Measurements from ENCODE around the gene MAD1L1.

Gene MAD1L1

GRCh38 chr7:2122651-2123050 is 110.1 kb downstream of the MAD1L1 start:
- DNase-seq (ENCODE audit: extremely low read depth in 1 of 2, low read depth in 1 of 2) = no peak

GRCh38 chr7:2120841-2121830 is 111.6 kb downstream of the MAD1L1 start:
- DNase-seq (ENCODE audit: extremely low read depth in 1 of 2, low read depth in 1 of 2) = no peak

- DNase-seq (ENCODE audit: extremely low read depth in 1 of 2, low read depth in 1 of 2) = no peak
Measured at GRCh38 chr7:2120251-2120660, 112.5 kb downstream of the MAD1L1 start.

- no peak for DNase-seq (ENCODE audit: extremely low read depth in 1 of 2, low read depth in 1 of 2)
Measured at GRCh38 chr7:2118630-2119190, 114.0 kb downstream of the MAD1L1 start.

GRCh38 chr7:2118056-2118455 is 114.7 kb downstream of the MAD1L1 start:
- DNase-seq (ENCODE audit: extremely low read depth in 1 of 2, low read depth in 1 of 2) = no peak

GRCh38 chr7:2117646-2118045 is 115.1 kb downstream of the MAD1L1 start:
- DNase-seq (ENCODE audit: extremely low read depth in 1 of 2, low read depth in 1 of 2) = no peak

- no peak for DNase-seq (ENCODE audit: extremely low read depth in 1 of 2, low read depth in 1 of 2)
Measured at GRCh38 chr7:2116989-2117591, 115.7 kb downstream of the MAD1L1 start.

GRCh38 chr7:2116448-2116810 is 116.3 kb downstream of the MAD1L1 start:
- DNase-seq (ENCODE audit: extremely low read depth in 1 of 2, low read depth in 1 of 2) = no peak

- no peak for DNase-seq (ENCODE audit: extremely low read depth in 1 of 2, low read depth in 1 of 2)
Measured at GRCh38 chr7:2115760-2116447, 116.8 kb downstream of the MAD1L1 start.

GRCh38 chr7:2114926-2115759 is 117.6 kb downstream of the MAD1L1 start:
- DNase-seq (ENCODE audit: extremely low read depth in 1 of 2, low read depth in 1 of 2) = no peak

GRCh38 chr7:2114052-2114451 is 118.7 kb downstream of the MAD1L1 start:
- no peak for DNase-seq (ENCODE audit: extremely low read depth in 1 of 2, low read depth in 1 of 2)

- no peak for DNase-seq (ENCODE audit: extremely low read depth in 1 of 2, low read depth in 1 of 2)
Measured at GRCh38 chr7:2112261-2113198, 120.2 kb downstream of the MAD1L1 start.

GRCh38 chr7:2111568-2111967 is 121.2 kb downstream of the MAD1L1 start:
- DNase-seq (ENCODE audit: extremely low read depth in 1 of 2, low read depth in 1 of 2) = no peak

GRCh38 chr7:2110610-2111396 is 121.9 kb downstream of the MAD1L1 start:
- DNase-seq (ENCODE audit: extremely low read depth in 1 of 2, low read depth in 1 of 2) = no peak

- peak; percentile 53 to 79 for DNase-seq (ENCODE audit: extremely low read depth in 1 of 2, low read depth in 1 of 2)
Measured at GRCh38 chr7:2109936-2110609, 122.7 kb downstream of the MAD1L1 start.

GRCh38 chr7:2109251-2109872 is 123.4 kb downstream of the MAD1L1 start:
- DNase-seq (ENCODE audit: extremely low read depth in 1 of 2, low read depth in 1 of 2) = no peak

GRCh38 chr7:2108501-2109250 is 124.1 kb downstream of the MAD1L1 start:
- no peak for DNase-seq (ENCODE audit: extremely low read depth in 1 of 2, low read depth in 1 of 2)

Measured in stimulated activated CD8-positive, alpha-beta memory T cell treated with anti-CD3 and anti-CD28 coated beads, Interleukin-7, amount 100 ng/mL, for 48 hours (primary cell).